ENCODE measurements around the gene GADD45G.

GADD45G gene

DNA sequence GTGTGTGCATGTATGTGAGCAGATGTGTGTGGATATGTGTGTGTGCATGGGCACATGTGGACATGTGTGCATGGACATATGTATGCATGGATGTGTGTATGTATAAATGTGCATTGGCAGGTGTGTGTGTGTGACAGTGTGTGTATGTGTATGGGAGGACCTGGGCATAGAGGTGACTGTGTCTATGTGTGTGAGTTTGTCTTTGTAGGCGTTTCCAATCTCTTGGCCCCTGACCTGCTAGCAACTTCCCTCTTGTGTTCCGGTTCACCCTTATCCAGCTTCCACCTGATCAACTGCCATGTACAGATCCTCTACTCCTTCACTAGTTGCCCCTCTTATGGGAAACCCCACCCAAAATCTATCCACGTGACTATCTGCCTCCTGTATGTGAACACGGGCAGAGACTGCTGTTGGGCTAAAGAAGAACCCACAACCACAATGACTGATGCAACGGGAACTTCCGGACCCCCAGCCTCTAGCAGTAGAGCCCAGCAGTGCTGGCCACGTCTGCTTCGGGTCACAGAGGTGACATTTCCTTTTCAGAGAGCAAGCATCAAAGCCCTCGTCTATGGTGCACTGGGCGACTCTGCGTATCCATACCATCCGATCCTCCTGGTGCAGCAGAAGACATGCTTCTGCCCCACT, 24.9 kb upstream of the GADD45G start:
- H3K36me3 ChIP-seq (ENCODE audit: insufficient read depth, low read length), result no peaks in the 10 kb centered on the region
- H3K9me3 ChIP-seq (ENCODE audit: control insufficient read depth, insufficient read depth, low read length), result no peaks in the 10 kb centered on the region
- H3K4me1 ChIP-seq (ENCODE audit: insufficient read depth, low read length), result no peaks in the 10 kb centered on the region
- no peak overlapping the region for H3K9ac ChIP-seq (ENCODE audit: low read depth, low read length)

DNA sequence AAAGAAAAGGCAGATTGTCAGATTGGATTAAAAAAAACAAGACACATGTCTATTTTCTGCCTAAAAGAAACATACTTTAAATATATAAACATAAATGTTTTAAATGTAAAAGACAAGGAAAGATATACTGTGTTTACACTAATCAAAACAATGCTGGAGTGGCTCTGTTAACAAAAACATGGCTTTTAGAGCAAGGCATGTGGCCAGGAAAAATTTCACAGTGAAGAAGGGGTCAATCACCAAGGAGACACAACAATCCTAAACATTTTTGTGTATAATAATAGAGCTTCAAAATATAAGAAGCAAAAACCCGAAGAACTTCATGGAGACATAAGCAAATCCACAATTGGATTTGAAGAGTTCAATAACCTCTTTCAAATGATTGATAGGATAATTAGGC, 18.5 kb upstream of the GADD45G start:
- no peak overlapping the region for H3K9ac ChIP-seq (ENCODE audit: low read depth, low read length)
- H3K36me3 ChIP-seq (ENCODE audit: insufficient read depth, low read length), result no peaks in the 10 kb centered on the region
- H3K9me3 ChIP-seq (ENCODE audit: control insufficient read depth, insufficient read depth, low read length), result no peaks in the 10 kb centered on the region
- no peaks in the 10 kb centered on the region for H3K4me1 ChIP-seq (ENCODE audit: insufficient read depth, low read length)

DNA sequence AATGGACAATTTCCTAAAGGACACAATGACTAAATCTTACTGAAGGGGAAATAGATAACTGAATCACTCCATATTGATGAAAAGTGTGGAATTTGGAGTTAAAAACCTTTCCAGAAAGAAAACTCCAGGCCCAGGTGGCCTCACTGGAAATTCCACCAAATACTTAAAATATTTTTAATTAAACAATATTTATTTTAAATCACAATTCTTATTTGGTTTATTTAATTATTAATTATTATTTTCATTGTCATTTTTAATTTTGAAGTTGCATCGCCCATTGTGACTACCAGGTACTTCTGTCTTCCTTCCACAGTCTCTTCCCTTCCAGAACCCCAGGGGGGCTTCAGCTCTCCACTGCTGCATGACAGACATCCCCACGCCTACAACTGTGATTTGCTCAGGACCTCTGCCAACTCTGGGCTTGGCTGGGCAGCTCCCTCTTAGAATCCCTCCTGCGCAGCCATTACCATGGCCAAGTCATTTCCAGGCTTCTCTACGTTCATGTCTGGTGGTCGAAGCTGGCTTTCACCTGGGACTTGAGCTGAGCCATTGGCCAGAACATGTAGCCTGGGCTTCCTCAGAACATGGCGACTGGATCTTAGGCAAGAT, 16.4 kb upstream of the GADD45G start:
- H3K9ac ChIP-seq (ENCODE audit: low read depth, low read length), result no peak overlapping the region
- H3K36me3 ChIP-seq (ENCODE audit: insufficient read depth, low read length), result no peaks in the 10 kb centered on the region
- H3K4me1 ChIP-seq (ENCODE audit: insufficient read depth, low read length), result peaks cover 2% of the 10 kb centered on the region; the same call in 1 of the 2 replicates
- no peaks in the 10 kb centered on the region for H3K9me3 ChIP-seq (ENCODE audit: control insufficient read depth, insufficient read depth, low read length)

DNA sequence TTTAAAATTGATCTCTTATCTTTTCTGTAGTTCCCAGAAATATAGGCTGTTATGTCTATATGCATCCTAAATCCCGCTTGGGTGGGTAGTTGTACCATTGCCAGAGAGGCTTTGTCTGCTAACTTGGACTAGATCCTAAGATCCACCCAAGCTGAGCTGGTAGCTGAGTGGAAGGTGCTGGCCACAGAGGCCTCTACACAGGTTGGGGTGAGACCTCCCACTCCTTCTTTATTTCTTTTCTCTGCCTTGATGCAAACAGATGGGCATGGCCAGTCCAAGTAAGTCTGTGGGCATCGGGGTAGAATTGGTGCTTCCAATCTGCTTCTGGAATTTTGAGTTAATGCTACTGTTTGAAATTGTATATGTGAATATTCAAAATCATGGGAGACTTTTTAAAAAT, 14.4 kb upstream of the GADD45G start:
- Histone ChIP-seq H3K9ac (ENCODE audit: low read depth, low read length) (no peak overlapping the region), H3K36me3 (ENCODE audit: insufficient read depth, low read length) (no peaks in the 10 kb centered on the region), H3K9me3 (ENCODE audit: control insufficient read depth, insufficient read depth, low read length) (no peaks in the 10 kb centered on the region), H3K4me1 (ENCODE audit: insufficient read depth, low read length) (peaks cover 6% of the 10 kb centered on the region; the same call in 1 of the 2 replicates)

DNA sequence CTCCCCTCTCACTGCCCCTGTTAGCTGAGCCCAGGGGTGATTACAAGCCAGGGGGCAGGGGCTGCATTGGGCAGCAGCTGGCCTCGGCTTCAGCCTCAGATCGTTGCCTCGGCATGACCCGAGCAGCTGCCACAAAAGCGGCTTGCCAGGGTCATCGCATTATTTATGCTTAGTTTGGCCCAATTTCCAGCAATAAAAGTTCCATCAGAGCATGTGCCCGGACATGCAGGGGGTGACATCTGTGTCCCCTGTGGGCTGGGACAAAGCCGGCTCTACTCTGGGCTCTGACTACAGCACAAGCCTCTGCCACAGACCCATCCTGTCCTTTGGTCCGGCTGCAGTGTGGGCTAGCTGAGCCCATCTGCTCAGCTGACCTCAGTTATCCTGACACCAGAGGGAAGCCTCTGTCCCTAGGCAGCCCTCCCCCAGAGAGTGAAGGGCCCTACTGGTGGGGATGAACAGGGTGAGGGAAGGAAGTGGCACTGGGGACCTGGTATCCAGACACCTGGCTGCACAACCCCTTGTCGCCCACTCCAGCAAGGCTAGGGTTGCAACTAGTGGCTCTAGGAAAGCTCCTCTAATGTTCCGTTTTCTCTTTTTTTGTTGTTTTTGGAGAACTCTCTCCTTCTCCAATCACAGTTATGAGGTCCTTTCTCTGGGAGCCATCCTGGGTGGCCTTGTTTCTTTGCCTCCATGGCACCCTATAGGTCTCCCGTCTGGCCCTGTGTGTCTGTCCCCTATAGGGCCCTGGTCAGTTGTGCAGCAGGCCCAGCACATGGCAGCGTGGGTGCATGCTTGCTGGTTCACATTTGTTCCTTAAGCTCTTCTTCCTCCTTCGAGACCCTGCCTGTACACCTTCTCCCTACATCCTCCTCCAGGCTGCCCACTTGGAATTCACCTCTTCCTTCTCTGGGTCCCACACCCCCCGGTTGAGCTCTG, 13.3 kb upstream of the GADD45G start:
- Histone ChIP-seq H3K9me3 (ENCODE audit: control insufficient read depth, insufficient read depth, low read length) (no peaks in the 10 kb centered on the region), H3K36me3 (ENCODE audit: insufficient read depth, low read length) (no peaks in the 10 kb centered on the region), H3K4me1 (ENCODE audit: insufficient read depth, low read length) (peaks cover 6% of the 10 kb centered on the region; the same call in 1 of the 2 replicates), H3K9ac (ENCODE audit: low read depth, low read length) (no peak overlapping the region)

DNA sequence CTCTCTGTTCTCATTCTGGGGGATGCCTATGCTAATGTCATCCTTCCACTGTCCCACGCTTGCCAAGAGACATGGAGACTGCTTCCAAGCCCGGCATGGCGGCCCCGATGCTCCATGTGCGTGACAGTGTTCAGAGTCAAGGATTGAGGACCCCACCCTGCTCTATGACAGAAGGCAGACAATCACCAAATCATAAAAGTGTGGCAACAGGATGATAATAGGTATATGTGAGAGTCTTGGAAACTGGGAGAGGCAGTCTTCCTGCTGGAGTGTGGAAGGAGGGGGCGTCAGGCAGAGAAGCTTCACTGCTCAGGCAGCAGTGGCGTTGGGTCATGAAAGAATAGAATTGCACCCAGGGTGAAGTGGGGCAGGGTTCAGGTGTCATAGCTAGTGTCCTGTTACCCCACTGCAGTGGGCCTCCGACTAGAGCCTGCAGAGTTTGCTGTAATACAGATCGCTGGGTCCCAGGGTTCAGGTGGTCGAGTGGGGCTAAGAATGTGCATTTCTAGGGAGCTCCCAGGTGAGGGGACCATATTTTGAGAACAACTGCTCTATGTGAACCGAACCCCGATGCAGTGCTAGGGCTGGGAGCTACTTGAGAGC, 12.5 kb upstream of the GADD45G start:
- no peak overlapping the region for H3K9ac ChIP-seq (ENCODE audit: low read depth, low read length)
- H3K4me1 ChIP-seq (ENCODE audit: insufficient read depth, low read length), result peaks cover 6% of the 10 kb centered on the region; the same call in 1 of the 2 replicates
- no peaks in the 10 kb centered on the region for H3K36me3 ChIP-seq (ENCODE audit: insufficient read depth, low read length)
- H3K9me3 ChIP-seq (ENCODE audit: control insufficient read depth, insufficient read depth, low read length), result no peaks in the 10 kb centered on the region

DNA sequence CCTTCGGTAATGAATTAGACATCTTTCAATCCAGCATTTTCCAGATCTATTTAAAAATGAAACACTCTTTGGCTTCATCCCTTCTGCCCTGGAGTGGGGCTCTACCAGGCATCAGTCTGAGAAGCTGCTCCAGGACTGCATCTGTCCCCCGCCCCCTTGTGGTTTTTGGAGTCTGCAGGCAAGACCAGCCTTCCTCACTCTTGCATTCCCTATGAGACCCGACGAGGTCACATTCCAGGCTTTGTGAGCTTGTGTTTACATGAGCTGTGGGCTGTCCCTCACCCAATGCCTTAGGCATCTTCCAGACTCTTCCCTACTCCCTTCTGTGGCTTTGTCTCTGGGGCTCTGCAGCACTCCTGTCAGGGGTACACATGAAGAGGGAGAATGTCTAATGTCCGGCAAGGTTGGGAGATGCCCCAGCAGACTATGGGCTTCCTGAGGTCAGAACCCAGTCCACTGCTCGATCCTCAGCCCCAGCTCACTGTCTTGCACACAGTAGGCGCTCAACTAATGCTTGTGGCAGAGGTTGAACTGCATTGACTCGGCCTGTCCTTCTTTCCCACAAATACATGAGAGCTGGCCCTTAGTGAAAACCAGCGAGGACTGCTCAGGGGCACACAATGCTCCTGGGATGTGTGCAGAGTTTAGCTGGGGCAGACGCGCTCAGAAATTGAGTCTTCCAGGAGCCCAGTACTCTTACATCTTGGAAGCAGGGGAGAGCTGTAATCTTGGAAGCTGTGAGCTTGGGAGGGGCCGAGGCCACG, 11.7 kb upstream of the GADD45G start:
- peaks cover 6% of the 10 kb centered on the region; the same call in 1 of the 2 replicates for H3K4me1 ChIP-seq (ENCODE audit: insufficient read depth, low read length)
- H3K9ac ChIP-seq (ENCODE audit: low read depth, low read length), result no peak overlapping the region
- H3K36me3 ChIP-seq (ENCODE audit: insufficient read depth, low read length), result no peaks in the 10 kb centered on the region
- no peaks in the 10 kb centered on the region for H3K9me3 ChIP-seq (ENCODE audit: control insufficient read depth, insufficient read depth, low read length)

DNA sequence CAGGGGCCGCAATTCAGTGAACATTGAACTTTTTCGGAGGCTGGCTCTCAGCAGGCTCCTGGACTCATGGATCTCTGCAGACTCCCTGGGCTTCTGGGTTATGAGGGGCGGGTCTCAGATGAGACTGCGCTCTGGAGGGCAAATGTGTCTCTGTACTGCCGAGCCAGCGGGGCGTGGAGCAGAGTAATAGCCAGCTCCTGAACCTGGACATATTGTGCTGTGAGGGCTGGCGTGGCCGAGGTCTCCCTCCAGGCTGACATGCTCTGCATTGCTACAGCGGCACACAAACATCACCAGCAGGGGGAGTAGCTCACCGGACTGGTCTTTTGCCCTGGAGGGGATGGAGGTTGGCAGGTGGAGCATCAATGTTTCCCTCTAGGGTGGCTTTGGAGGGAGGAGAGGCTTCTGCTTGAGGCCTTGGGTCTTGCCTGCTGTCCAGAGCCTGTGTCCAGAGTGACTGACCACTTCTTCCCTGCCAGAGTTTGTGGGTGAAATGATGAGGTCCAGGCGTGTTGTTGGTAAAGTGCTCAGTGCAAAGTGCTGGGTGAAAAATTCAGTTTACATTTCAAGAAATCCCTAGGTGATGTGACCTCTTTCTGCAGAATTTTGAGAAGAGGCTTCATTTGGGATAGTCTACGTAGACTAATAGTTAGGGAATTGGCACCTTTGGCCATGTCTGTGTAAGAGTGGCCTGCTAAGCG, 10.9 kb upstream of the GADD45G start:
- Histone ChIP-seq H3K9ac (ENCODE audit: low read depth, low read length) (no peak overlapping the region), H3K36me3 (ENCODE audit: insufficient read depth, low read length) (no peaks in the 10 kb centered on the region), H3K9me3 (ENCODE audit: control insufficient read depth, insufficient read depth, low read length) (no peaks in the 10 kb centered on the region), H3K4me1 (ENCODE audit: insufficient read depth, low read length) (peaks cover 6% of the 10 kb centered on the region; the same call in 1 of the 2 replicates)

DNA sequence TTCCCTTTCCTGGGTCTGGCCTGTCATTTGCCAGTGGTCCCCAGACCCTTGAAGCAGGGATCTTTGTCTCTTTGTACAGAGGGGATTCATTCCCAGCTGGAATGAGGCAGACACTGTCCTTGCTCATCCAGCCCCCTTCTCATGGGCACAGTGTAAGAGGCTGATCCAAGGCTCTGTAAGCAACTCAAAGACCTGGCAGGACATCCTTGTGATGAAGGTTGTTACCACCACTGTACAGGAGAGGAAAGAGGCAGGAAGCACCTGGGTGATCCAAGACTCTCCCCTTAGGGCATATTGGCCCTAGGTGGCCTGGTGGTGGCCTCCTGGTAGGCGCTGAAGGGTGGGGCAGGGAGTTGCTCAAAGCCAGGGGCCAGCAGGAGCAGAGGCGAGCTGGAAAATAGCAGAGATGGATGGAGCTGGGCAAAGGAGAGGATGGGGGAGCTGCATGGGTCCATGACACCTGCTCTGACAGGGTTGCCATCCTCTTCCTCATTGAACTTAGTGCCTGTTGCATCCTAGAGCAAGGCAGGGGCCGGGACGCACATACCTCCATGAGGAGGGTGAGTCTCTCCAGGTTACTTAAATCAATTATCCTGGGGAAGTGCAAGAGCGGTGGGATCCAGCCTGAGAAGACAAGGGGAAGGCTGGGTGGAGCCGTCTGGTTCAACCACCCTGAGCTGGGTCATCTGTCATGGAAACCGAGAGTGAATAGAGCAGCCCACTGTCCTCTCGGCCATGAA, 9.8 kb upstream of the GADD45G start:
- H3K4me1 ChIP-seq (ENCODE audit: insufficient read depth, low read length), result peaks cover 6% of the 10 kb centered on the region; the same call in 1 of the 2 replicates
- H3K36me3 ChIP-seq (ENCODE audit: insufficient read depth, low read length), result no peaks in the 10 kb centered on the region

DNA sequence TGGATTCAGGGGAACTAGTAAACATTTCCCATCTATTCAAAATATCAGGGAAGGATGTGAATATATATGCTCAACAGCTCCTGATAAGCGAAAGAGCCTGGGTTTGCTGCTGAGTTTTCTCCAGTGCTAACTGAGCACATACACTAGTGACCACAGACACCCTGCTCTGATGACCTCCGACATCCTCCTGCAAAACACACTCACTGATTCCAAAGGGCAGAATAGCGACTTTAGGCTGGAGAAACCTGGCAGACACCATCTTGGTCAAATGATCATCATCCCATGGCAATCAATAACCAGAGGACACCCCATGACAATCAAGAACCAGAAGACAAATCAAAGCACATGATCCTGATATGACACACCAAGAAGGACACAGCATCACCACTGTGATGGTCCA, 9.2 kb upstream of the GADD45G start:
- Histone ChIP-seq H3K36me3 (ENCODE audit: insufficient read depth, low read length) (no peaks in the 10 kb centered on the region), H3K4me1 (ENCODE audit: insufficient read depth, low read length) (peaks cover 6% of the 10 kb centered on the region; the same call in 1 of the 2 replicates), H3K9me3 (ENCODE audit: control insufficient read depth, insufficient read depth, low read length) (no peaks in the 10 kb centered on the region), H3K9ac (ENCODE audit: low read depth, low read length) (no peak overlapping the region)

More for the DNA sequence above, 9.8 kb upstream of the GADD45G start:
- Histone ChIP-seq H3K9me3 (ENCODE audit: control insufficient read depth, insufficient read depth, low read length) (no peaks in the 10 kb centered on the region), H3K9ac (ENCODE audit: low read depth, low read length) (no peak overlapping the region)

DNA sequence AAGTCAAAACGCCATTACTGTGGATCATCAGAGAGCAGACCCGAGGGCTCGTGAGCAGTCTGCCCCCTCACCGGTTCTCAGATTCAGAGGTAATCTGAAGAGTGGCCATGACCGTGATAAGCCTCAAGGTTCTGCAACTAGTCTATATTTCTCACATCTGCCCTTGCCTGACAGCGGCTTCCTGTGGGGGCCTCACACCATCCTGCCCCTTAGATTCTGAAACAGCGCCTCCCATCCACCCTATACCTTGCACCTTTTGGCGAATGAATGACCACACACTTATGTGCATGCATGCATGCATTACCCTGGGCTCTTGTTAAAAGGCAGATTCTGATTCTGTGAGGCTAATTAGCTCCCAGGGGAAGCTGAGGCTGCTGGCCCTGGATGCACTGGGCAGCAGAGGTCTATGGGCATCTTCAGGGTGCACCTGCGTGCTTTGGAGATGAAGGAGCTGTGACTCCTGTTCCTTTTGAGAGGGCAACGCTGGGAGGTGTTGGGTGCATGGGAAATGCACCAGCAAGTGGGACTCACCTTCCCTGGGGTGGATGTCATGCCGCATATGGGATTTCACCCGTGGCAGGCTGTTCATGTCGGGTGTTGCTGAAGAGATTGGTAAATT, 7.8 kb upstream of the GADD45G start:
- H3K9ac ChIP-seq (ENCODE audit: low read depth, low read length), result no peak overlapping the region
- no peaks in the 10 kb centered on the region for H3K36me3 ChIP-seq (ENCODE audit: insufficient read depth, low read length)
- H3K9me3 ChIP-seq (ENCODE audit: control insufficient read depth, insufficient read depth, low read length), result no peaks in the 10 kb centered on the region
- peaks cover 7% of the 10 kb centered on the region for H3K4me1 ChIP-seq (ENCODE audit: insufficient read depth, low read length)

DNA sequence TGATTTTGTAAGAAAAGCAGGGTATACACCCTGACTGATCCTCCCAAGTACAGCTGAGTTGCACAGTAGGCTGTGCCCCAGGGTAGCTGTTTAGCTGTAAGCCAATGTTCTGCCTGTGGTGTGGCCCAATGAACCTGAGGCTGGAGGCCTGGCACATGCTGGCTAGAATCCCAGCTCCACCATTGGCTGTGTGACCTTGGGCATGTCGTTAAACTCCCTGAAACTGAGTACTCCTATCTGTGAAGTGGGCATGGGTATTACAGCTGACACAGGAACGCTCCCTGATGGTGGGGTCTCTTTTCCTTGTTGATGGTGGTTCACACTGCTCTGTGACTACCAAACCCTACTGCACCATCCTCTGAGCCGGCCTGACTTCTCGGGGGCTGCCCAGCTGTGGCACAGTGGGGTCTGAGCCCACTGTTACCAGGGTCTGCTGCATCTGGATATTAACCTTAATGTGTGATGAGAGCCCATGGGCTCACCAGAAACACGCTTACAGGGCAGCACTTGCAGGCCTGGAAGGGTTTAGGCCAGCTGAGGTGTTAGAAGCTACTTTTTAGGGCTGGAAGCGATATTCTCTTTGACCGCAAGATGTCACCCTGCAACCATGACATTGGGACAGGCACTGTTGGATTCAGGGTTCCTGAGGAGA, 7.0 kb upstream of the GADD45G start:
- no peaks in the 10 kb centered on the region for H3K9me3 ChIP-seq (ENCODE audit: control insufficient read depth, insufficient read depth, low read length)

More for the DNA sequence above, 7.0 kb upstream of the GADD45G start:
- Histone ChIP-seq H3K4me1 (ENCODE audit: insufficient read depth, low read length) (peaks cover 9% of the 10 kb centered on the region), H3K36me3 (ENCODE audit: insufficient read depth, low read length) (no peaks in the 10 kb centered on the region), H3K9ac (ENCODE audit: low read depth, low read length) (no peak overlapping the region)

All from ES-I3 (cell line).